GM21786 (cell line): ENCODE data around the gene TAS2R60.
"Not testable (repeated sequence)": the region's sequence is repeated elsewhere in the genome, so short reads cannot be mapped to it uniquely, and the experiment has no call there.

ENCODE experiments used
- ATAC-seq: cut with Tn5 transposase; IDR thresholded peaks from one replicate; pipeline ENCODE4 v1.9.1; 2021; ENCODE audit not compliant: unreplicated experiment

The TAS2R60 gene

DNA sequence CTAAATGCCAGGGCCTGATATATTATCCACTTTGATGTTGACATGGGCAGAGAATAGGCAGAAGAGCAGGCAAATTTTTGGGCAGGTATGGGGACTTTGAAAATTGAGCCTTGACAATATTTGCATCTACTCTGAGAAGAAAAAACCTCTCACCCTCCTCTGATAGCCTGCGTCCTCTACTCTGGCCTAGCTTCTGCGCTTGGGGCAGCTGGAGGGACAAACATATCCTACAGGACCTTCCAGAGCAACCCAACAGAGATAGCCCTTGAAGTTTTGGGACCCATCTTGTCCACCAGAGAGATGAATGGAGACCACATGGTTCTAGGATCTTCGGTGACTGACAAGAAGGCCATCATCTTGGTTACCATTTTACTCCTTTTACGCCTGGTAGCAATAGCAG is at the start of gene TAS2R60:
TAS2R60 (plus strand) TSS at position 301 of the 400 bp plus-strand sequence; CDS start at position 301, 0 bp downstream.
- ATAC-seq = no peak

- no peak for ATAC-seq
Observed at GRCh38 chr7:143394068-143394467, 49.2 kb upstream of the TAS2R60 start.

- ATAC-seq = no peak
Observed at GRCh38 chr7:143394777-143395176, 48.5 kb upstream of the TAS2R60 start.

DNA sequence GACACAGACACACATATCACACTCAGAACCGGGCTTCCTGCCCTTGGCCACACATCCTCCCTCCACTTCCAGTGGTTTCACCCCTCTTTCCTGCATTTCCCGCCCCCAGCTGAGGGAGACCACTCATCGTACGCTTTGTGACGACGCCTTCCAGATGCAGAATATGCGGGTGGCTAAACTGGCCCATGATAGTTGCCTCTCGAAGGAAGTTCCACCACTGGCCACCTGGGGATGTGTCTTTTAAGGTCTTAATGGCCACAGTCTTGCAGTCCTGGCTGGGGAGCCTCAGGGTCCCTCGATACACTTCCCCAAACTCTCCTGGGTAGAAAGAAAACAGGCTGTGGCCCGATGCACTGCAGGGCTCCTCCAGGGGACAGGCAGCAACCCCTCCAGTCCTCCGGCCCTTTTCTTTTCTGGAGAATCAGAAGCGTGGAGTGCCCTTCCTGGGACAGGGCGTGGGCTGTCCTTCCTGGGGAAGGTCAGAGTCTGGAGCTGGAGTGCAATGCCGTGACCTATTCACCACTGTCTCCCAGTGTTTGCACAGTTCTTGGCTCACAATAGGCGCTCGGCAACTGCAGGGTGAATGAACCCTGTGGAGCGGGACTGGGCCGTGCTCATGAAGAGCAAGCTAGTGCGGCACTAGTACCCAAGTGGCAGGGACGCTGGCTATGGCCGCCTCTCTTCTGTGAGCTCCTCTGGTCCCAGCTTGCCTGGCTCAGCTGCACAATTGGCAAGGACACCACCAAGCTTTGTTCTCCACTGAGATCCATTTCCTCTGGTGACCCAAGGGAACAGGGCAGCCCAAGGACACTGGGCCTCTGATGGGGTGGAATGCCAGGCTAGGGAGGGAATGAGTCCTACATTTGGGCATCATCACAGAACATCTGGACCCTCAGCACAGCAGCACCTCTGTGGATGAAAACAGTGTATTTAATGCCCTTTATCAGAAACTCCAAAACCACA is 47.8 kb upstream of the TAS2R60 start:
- ATAC-seq = no peak

DNA sequence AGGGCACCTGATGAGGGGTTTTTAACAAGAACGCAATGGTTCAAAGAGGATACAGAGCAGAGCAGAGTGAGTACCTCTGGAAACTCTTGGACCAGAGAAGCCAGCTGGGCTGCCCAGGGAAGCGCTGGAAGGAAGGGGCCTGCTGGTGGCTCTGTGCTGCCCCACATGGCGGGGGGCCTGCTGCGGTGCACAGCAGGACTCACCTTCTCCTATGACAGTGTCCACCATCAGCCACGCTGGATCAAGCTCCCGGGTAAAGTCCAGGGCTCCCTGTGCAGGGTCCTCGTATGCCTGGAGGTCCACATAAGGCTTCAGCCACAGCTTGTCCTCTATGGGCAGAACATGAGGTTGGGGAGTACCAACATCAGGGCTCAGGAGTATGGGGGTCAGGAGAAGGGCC is 47.1 kb upstream of the TAS2R60 start:
- ATAC-seq = no peak

DNA sequence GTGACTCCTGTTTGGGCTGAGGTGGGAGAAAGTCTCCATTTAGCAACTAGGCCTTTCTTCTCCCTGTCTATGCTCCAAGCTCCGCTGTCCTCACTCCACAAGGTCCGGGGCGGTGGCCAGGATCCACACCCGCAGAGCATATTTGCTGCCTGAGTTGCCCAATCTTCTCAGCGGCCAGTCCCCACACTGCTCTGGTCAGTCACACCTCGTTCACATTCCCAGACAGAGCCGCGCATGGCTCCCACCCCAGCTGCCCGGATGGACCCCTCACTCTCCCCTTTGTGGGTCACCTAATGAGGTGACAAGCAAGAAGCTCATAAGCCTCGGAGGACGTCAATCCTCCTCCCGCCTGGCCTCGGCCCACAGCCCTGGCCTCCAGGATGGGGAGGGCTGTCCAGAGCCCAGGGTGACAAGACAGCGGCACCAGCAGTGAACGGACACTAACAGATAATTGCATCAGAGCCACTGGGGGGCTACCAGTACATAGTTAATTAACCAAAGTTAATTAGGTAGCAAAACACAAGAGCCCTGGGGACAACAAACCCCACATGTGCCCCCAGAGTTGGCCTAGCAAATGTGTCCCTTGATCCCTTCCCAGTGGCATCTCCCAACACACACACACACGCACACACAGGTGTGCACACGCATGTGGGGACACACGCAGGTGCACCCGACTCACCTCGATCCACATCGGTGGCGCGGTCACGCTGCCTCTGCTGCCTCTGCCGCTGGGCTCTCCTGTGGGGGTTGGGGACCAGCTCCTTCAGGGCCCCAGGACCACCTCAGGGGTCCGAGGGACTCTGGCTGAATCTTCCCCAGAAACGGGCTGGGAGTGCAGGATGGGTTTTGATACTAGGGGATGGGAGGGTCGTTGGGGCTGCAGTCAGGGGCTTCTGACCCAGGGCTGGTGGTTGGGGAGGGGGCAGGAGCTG is 46.4 kb upstream of the TAS2R60 start:
- no peak for ATAC-seq

DNA sequence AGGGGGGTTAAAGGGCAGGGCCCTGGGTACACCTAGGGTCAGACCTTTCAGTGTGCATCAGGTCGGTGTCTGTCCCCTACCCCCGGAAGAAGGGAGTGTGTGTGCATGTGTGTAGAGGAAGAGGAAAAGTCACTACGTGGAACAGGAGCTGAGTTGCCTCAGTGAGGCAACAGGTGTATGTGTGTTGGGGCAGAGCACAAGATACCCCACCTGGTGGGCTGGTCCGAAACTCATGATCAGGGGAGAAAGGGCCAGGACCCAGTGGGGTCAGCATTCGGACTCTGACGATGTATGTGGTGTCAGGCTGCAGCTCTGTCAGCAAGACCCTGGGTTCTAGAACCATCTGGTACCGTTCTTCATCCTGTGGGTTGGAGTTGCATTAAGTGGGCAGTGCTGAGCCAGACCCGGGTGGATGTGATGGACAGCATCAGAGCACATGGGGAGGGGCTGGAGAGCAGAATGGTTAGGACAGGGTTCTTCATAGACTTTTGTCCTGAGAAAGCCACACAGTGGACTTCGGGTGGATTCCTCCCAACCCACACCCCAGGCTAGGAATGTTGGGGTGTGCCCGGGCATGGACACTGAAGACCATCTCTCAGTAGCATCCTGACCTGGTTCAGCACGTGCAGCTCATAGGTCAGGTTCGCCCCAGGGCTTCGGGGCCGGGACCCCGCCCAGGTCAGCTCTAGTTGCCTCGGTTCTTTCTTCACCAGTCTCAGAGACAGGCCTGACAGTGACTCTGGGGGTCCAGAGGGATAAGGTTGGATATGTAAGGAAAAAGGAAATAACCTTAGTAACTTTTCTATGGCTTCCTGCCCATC is 45.3 kb upstream of the TAS2R60 start:
- ATAC-seq = no peak

DNA sequence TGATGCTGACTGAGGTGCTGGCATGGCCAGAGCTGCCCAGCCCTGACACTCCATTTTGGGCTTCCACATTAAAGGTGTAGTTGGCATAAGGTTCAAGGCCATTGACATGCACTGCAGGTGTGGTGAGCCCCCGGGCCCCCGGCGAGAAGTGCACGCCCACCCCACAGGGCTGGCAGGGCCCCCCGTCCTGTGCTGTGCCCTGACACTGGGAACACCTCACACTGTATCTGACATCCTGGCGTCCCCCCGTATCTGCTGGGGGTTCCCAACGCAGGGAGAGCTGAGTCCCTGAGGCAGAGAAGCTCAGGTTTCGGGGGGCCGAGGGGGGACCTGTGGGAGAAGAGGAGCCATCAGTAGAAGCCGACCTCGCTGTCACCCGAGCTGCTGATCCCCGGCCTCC is 44.6 kb upstream of the TAS2R60 start:
- no peak for ATAC-seq

GRCh38 chr7:143399151-143399550 is 44.1 kb upstream of the TAS2R60 start:
- no peak for ATAC-seq

- no peak for ATAC-seq
Observed at GRCh38 chr7:143399642-143400041, 43.6 kb upstream of the TAS2R60 start.

GRCh38 chr7:143401265-143401664 is 42.0 kb upstream of the TAS2R60 start:
- no peak for ATAC-seq

- ATAC-seq = not testable (repeated sequence)
Observed at GRCh38 chr7:143402233-143402632, 41.0 kb upstream of the TAS2R60 start.

DNA sequence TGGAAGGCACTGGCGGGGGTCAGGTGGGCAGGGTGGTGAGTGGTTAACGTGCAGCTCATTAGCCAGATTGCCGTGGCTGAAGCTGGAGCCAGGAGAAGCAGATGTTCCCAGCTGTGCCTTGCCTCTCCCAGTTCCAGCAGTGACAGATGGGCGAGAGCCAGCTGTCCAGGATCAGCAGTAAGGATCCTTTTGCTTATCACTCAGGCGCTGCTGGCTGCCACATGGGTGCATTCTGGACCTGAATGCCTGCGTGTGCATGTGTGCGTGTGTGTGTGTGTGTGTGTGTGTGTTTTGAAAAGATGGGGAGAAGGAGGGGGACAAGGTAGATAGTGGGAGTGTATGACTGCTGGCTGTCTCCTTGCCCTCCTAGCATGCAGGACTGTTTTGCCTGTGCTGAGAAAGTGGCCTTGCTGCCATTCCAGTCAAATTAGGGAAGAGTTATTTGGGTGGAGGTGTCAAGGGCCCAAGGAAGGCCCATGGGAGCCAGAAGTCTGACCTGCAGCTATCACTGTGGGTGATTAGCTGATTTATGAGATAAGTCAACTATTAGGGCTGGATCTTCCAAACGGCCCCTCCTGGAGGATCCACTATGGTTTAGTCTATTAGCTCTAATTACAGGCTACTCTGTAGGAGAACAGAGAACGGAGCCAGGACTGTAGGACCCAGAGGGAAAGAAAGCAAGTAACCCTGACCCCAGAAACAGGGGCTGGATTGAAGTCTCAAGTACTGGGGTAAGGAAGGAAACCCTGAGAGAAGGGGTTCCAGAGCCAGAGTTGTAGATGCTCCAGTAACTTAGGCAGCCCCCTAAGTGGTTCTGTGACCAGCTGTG is 37.9 kb upstream of the TAS2R60 start:
- no peak for ATAC-seq

DNA sequence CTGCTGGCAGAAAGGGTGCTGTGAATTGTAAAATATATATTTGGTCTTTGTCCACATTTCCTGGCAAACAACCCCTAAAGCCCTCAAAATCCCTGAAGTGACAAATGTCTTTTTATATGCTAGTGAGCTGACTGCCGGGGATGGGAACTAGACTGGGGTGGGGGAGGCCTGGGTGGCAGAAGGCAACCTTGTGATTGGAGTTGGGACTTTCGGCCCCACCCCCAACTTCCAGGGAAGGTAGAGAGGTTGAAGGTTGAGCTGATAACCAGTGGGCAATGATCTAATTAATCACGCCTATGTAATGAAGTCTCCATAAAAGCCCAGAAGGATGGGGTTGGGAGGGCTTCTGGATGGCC is 37.3 kb upstream of the TAS2R60 start:
- ATAC-seq = no peak

GRCh38 chr7:143407287-143408251 is 35.7 kb upstream of the TAS2R60 start:
- no peak for ATAC-seq

DNA sequence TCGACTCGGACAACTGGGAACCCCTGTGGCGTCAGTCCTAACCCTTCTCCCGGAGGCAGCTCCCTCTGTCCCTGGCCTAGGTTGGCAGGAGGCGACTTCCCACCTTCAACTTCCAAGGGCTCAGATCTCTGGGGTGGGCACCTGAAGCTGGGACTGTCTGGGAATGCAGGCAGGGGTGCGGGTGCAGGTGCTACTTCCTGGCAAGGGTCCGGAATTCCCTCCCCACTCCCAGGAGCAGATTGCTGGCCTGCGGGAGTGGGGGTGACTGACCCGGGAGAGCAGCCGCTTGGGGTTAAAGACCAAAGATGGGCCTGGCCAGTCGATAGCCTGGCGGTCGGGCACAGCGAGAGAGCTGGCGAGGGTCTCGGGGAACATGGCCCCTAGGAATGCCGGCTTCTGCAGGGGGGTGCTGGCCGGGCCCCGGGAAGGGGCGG is 35.0 kb upstream of the TAS2R60 start:
- no peak for ATAC-seq

DNA sequence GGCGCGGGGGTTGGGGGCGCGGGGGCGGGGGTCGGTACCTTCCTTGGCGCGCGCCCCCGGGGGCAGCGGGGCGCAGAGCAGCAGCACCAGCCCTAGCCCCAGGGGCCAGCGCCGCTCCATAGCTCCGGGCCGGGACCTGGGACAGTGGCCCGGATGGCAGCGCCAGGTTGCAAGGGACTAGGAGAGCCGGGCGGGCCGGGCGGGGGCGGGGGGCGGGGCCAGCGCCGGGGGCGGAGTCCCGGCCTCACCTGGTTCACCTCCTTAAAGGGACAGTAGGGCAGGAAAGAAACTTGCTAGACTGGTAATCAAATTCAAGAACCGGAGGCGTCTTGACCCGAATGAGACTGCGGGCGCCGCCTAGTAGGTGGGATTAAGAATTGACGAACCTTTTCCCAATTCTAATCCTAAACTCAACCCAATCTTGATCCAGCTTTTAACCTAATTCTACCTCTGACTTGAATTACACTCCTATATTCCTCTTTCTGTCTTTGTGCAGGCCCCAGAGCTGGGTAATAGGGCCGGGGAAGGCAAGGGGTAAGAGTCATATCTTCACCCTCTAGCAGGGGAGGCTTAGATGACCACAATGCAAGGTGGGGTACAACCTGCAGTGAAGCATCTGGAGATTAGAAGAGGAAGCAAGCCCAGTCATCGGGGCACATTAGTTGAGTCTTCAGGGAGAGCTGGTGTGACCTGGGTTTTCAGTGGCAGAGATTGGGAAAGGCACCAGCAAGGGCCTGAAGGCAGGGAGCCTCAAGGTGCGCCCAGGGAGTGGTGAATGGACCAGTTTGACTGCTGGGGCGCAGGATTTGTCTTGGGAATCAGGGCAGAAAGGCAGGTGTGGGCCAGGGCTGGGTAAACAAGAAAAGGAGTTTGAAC is 34.3 kb upstream of the TAS2R60 start, which contains the start of gene EPHA1:
EPHA1 (minus strand) TSS at position 171 of the 876 bp plus-strand sequence; CDS start at position 120, 51 bp downstream.
- ATAC-seq = no peak
